Measurements from ENCODE around the gene TBC1D14. TPM values are rescaled to one million over a fixed set of nuclear protein-coding genes. Genes with fewer than 3 reads are reported as not detected.
"Not testable (repeated sequence)": the region's sequence is repeated elsewhere in the genome, so short reads cannot be mapped to it uniquely, and the experiment has no call there.

TBC1D14 gene
- total RNA-seq, 2 experiments from 2014 or later = 49.0 to 49.1 TPM

DNA sequence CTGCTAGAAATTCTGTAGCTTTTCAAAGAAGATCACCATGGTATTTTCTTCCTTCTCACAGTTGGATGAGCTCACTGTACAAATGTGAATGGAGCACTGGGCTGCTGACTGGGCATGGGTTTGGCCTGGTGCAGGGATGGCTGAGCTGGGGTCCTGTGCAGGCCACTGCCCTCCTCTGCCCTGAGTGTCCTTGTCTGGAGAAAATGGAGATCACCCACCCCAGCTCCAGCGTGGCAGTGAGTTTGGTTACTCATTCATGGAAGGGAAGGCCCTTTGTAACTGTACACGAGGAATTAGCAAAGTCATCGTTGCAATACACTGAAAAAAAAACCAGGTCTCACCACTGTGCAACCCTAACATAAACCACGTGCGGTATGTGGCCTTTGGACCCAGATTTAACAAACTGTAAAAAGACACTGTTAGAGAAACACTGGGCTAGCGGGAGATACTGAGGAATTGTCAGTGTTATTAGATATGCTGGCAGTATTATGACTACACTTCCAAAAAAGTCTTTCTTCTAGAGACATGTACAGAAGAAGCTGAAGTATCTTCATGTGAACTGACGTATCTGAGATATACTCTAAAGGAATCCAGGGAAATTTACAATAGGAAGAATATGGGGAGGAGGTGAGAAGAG lies 16.1 kb upstream of the TBC1D14 start:
- CTCF ChIA-PET = interaction anchor here (0.9 to 3.3 kb wide), 9 partner anchors 11 to 188 kb away, joined by 3 to 14 read pairs (median 3); partner anchors contain the start of gene GRPEL1
- DNase-seq (peak; percentile 47), ATAC-seq (peak; percentile 14)
- peak overlapping the region; percentile 90 for H3K27ac Mint-ChIP-seq
- H3K4me3 Mint-ChIP-seq = no peak overlapping the region
- peaks cover 52% of the 10 kb centered on the region for H3K4me1 Mint-ChIP-seq
- H3K36me3 Mint-ChIP-seq = peaks cover 20% of the 10 kb centered on the region
- H3K9me3 Mint-ChIP-seq (ENCODE audit: low read depth) = peaks cover 6% of the 10 kb centered on the region
- no peaks in the 10 kb centered on the region for H3K27me3 Mint-ChIP-seq

DNA sequence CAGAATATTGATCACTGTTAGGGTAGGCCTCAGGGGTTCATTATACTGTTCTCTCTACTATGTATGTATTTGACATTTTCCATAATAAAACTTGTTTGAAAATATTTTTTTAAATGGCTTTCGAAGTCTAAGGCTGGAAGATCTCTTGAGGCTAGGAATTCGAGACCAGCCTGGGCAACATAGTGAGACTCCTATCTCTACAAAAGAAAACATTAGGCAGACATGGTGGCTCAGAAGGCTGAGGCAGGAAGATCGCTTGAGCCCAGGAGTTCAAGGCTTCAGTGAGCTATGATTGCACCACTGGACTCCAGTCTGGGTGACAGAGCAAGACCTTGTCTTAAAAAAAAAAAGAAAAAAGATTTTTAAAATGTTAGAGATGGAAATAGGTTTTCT lies 15.5 kb upstream of the TBC1D14 start:
- no peaks in the 10 kb centered on the region for H3K27me3 Mint-ChIP-seq
- H3K4me1 Mint-ChIP-seq = peaks cover 57% of the 10 kb centered on the region
- no peak for ATAC-seq
- no peak overlapping the region for H3K4me3 Mint-ChIP-seq
- CTCF ChIA-PET = interaction anchor here (1.3 to 3.3 kb wide), 3 partner anchors 11 to 174 kb away, joined by 3 to 14 read pairs (median 4); partner anchors contain the start of gene GRPEL1
- H3K36me3 Mint-ChIP-seq = peaks cover 21% of the 10 kb centered on the region
- no peak for DNase-seq
- peaks cover 6% of the 10 kb centered on the region for H3K9me3 Mint-ChIP-seq (ENCODE audit: low read depth)
- peak overlapping the region; percentile 90 for H3K27ac Mint-ChIP-seq

DNA sequence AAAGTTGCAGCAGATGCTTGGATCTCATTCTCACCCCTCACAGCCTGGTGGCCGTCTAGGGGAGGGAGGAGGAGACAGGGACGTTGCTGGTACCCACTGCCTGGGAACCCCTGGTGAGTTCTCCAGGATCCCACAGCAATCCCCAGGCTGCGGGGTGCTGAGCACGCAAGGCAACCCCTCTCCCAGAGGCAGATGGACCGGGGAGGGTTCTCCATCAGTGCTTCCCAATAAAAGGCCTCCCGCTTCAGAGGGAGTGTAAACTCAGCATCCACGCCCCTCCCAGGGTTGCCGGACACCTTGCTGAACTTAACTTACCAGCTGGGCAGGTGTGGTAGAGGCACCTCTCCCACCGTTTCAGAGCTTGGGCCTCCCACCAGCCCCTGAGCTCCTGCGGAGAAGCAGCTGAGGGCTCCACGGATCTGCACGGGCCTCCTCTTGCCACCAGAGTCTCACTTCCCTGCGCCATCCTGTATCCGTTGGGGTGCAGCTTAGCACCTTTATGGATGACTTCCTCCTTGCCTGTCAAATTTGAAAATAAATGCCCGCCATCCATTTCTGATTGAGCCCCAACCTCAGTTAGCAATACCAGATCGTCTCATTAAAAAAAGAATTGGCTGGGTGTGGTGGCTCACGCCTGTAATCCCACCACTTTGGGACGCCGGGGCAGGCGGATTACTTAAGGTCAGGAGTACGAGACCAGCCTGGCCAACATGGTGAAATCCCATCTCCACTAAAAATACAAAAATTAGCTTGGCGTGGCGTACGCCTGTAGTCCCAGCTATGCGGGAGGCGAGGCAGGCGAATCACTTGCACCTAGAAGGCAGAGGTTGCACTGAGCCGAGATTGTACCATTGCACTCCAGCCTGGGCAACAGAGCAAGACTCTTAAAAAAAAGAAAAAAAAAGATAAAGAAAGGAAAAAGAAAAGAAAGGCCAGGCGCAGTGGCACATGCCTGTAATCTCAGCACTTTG lies 14.8 kb upstream of the TBC1D14 start:
- Mint-ChIP-seq H3K4me3 (no peak overlapping the region), H3K4me1 (peaks cover 64% of the 10 kb centered on the region)

DNA sequence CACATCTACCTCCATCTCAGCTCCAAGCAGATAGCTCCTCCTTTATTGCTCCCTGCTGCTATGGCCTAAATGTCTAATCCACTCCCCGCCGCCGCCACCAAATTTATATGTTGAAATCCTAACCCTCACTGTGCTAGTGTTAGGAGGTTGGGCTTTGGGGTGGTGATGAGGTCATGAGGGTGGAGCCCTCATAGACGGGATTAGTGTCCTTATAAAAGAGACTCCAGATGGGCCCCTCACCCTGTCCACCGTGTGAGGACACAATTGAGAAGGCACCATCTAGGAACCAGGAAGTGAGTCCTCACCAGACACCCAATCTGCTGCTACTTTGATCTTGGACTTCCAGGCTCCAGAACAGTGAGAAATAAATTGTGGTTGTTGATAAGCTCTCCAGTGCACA lies 13.6 kb upstream of the TBC1D14 start:
- DNase-seq (no peak), ATAC-seq (no peak)
- Mint-ChIP-seq H3K9me3 (ENCODE audit: low read depth) (no peaks in the 10 kb centered on the region), H3K36me3 (peaks cover 8% of the 10 kb centered on the region), H3K4me3 (no peak overlapping the region), H3K27me3 (no peaks in the 10 kb centered on the region), H3K27ac (no peak overlapping the region), H3K4me1 (peaks cover 75% of the 10 kb centered on the region)
- CTCF ChIA-PET = interaction anchor here (1.7 kb wide), 1 partner anchor 13 kb away, joined by 3 read pairs; no protein-coding TSS in a partner anchor

More for the DNA sequence above, 14.8 kb upstream of the TBC1D14 start:
- no peak for ATAC-seq
- H3K27me3 Mint-ChIP-seq = no peaks in the 10 kb centered on the region
- CTCF ChIA-PET = interaction anchor here (0.7 to 3.3 kb wide), 5 partner anchors 9 to 173 kb away, joined by 3 to 14 read pairs (median 3); partner anchors contain the start of gene GRPEL1
- no peak for DNase-seq
- H3K36me3 Mint-ChIP-seq = peaks cover 19% of the 10 kb centered on the region
- H3K27ac Mint-ChIP-seq = peak overlapping the region; percentile 90
- peaks cover 6% of the 10 kb centered on the region for H3K9me3 Mint-ChIP-seq (ENCODE audit: low read depth)

DNA sequence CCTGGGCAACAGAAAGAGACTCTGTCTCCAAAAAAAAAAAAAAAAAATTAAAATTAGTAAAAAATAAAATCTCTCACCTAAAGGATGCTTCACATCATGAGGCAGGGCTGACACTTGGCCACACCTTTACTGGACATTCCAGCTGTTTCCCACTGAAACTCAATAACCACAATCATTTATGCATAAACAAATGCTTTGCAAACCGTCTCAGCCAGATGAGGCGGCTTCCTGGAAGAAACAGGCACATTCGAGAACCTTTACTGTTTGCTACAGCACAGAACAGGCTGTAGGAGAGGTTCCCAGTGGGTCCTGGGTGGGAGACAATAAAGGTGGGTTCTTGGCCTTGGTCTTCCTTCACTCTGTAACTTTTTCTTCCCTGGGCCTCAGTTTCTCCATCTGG lies 10.9 kb upstream of the TBC1D14 start:
- Mint-ChIP-seq H3K9me3 (ENCODE audit: low read depth) (no peaks in the 10 kb centered on the region), H3K27me3 (no peaks in the 10 kb centered on the region), H3K27ac (peak overlapping the region; percentile 98), H3K4me3 (peak overlapping the region; percentile 48), H3K36me3 (peaks cover 6% of the 10 kb centered on the region), H3K4me1 (peaks cover 69% of the 10 kb centered on the region)
- DNase-seq (peak; percentile 64), ATAC-seq (peak; percentile 16)
- CTCF ChIA-PET = interaction anchor here (0.7 to 3.1 kb wide), 10 partner anchors 10 to 208 kb away, joined by 3 to 18 read pairs (median 4); partner anchors contain the start of genes GRPEL1 and TBC1D14

DNA sequence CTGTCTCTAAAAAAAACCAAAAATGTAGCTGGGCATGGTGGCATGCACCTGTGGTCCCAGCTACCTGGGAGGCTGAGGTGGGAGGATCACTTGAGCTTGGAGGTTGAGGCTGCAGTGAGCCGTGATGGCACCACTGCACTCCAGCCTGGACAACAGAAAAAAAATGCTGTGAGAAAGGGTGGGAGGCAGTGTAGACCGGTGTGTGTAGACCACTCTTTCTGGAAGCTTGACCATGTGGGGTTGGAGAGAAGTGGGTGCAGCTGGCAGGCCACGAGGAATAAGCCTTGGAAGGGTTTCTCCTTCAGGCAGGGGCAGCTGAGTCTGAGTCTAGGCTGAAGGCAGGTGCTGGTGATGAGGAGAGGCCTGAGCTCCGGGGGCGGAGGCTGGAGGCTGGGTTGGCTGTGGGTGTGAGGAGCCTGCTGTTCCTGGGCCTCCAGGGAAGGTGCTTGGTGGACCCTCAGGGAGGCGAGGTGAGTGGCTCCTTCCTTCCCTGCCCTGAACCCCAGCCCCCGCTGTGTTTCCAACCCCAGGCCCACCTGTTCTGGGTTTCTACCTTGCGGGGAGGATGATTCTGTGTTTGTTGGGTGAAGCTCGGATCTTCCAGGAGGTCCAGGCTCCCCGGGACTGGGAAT lies 9.3 kb upstream of the TBC1D14 start:
- DNase-seq (no peak), ATAC-seq (no peak)
- H3K9me3 Mint-ChIP-seq (ENCODE audit: low read depth) = no peaks in the 10 kb centered on the region
- H3K4me1 Mint-ChIP-seq = peaks cover 69% of the 10 kb centered on the region
- peaks cover 5% of the 10 kb centered on the region for H3K36me3 Mint-ChIP-seq
- peak overlapping the region; percentile 98 for H3K27ac Mint-ChIP-seq
- H3K27me3 Mint-ChIP-seq = no peaks in the 10 kb centered on the region
- CTCF ChIA-PET = interaction anchor here (0.9 to 3.1 kb wide), 9 partner anchors 8 to 183 kb away, joined by 3 to 18 read pairs (median 5); partner anchors contain the start of genes GRPEL1 and TBC1D14
- peak overlapping the region; percentile 72 for H3K4me3 Mint-ChIP-seq

DNA sequence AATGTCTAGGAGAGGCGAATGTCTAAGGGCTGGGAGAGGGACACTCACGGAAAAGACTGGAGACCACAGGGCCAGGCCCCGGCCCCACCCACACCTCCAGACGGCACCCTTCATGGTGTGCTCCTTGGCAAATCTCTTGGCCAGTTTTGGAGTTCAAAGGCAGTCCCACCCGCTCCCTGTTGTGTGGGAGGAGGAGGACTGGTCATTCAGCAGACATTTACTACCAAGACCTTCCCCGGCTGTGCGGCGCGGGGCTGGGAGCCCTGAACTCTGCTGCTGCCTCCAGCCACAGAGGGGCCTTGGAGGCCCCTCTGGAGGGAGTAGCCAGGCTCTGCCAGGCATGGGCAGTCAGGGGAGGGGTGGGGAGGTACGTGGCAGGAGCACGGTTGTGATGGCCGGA lies 8.7 kb upstream of the TBC1D14 start:
- no peaks in the 10 kb centered on the region for H3K27me3 Mint-ChIP-seq
- H3K9me3 Mint-ChIP-seq (ENCODE audit: low read depth) = no peaks in the 10 kb centered on the region
- CTCF ChIA-PET = interaction anchor here (1.1 to 3.1 kb wide), 4 partner anchors 8 to 183 kb away, joined by 3 to 18 read pairs (median 6); partner anchors contain the start of gene TBC1D14
- peak overlapping the region; percentile 98 for H3K27ac Mint-ChIP-seq
- H3K36me3 Mint-ChIP-seq = peaks cover 5% of the 10 kb centered on the region
- H3K4me1 Mint-ChIP-seq = peaks cover 76% of the 10 kb centered on the region
- ATAC-seq = no peak
- DNase-seq = no peak
- peak overlapping the region; percentile 72 for H3K4me3 Mint-ChIP-seq

DNA sequence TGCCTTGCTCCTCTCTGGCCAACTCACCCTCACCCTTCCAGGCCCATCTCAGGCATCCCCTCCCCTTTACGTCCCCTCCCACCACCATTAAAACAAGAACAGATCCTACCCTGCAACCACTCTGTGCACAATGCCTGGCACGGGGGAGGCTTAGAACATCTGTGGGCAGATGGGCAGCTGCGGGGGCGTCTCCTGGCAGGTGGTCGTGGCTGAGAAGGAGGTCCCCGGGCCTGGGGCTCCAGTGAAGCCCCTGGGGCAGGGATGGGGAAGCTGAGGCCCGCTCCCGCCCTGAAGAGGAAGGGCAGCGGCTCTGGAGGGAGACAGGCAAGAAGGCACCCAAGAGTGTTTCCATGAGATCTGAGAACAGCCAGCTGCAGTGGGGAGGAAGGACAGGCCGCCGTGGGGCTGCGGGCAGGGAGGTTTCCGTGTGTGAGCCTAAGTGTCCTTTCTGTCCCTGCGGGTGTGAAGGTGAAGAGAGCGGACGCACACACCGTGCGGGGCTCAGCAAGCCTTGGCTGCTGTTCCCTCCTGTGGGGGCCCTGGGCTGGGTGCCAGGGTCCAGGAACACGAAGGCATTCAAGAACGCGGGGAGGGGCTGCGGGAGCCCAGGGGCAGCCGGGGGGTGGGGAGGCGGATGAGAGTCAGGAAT lies 7.8 kb upstream of the TBC1D14 start:
- Mint-ChIP-seq H3K27me3 (no peaks in the 10 kb centered on the region), H3K36me3 (peaks cover 5% of the 10 kb centered on the region), H3K4me1 (peaks cover 71% of the 10 kb centered on the region), H3K9me3 (ENCODE audit: low read depth) (no peaks in the 10 kb centered on the region), H3K4me3 (peak overlapping the region; percentile 45), H3K27ac (peak overlapping the region; percentile 98)
- DNase-seq (no peak), ATAC-seq (no peak)
- CTCF ChIA-PET = interaction anchor here (3.1 kb wide), 1 partner anchor 168 kb away, joined by 9 read pairs; no protein-coding TSS in a partner anchor

DNA sequence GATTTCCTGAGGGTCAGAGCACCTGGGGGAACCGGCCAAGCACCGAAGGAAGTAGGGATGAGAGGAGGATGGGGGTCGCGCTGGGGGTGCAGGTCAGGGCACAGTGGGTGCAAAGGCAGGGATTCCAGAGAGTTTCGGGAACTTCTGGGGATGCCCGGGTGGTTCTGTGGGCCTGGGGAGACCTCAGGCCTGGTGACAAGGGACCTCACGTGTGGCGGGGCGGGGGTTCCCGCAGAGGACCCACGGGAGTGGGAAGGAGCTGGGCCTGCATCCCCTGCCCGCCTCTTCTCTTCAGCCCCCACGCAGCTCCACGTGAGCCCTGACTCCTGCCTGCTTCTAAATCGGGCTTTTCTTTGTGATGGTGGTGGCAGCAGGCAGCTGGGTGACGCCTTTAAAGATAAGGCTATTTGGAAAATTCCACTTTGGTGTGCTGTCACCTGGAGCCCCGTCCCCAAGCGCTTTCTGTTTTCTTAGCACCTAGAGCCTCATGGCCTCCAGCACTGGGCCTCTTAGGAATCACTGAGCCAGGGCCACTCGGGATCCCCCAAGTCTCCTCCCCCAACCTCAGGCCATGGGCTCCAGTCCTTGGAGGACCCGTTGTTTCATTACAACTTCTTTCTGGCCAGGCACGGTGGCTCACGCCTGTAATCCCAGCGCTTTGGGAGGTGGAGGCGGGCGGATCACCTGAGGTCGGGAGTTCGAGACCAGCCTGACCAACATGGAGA lies 7.1 kb upstream of the TBC1D14 start:
- H3K4me3 Mint-ChIP-seq = no peak overlapping the region
- H3K4me1 Mint-ChIP-seq = peaks cover 71% of the 10 kb centered on the region
- DNase-seq (no peak), ATAC-seq (no peak)
- CTCF ChIA-PET = interaction anchor here (3.1 kb wide), 1 partner anchor 168 kb away, joined by 9 read pairs; no protein-coding TSS in a partner anchor
- peak overlapping the region; percentile 49 for H3K27ac Mint-ChIP-seq
- H3K27me3 Mint-ChIP-seq = no peaks in the 10 kb centered on the region
- no peaks in the 10 kb centered on the region for H3K9me3 Mint-ChIP-seq (ENCODE audit: low read depth)
- H3K36me3 Mint-ChIP-seq = peaks cover 5% of the 10 kb centered on the region

DNA sequence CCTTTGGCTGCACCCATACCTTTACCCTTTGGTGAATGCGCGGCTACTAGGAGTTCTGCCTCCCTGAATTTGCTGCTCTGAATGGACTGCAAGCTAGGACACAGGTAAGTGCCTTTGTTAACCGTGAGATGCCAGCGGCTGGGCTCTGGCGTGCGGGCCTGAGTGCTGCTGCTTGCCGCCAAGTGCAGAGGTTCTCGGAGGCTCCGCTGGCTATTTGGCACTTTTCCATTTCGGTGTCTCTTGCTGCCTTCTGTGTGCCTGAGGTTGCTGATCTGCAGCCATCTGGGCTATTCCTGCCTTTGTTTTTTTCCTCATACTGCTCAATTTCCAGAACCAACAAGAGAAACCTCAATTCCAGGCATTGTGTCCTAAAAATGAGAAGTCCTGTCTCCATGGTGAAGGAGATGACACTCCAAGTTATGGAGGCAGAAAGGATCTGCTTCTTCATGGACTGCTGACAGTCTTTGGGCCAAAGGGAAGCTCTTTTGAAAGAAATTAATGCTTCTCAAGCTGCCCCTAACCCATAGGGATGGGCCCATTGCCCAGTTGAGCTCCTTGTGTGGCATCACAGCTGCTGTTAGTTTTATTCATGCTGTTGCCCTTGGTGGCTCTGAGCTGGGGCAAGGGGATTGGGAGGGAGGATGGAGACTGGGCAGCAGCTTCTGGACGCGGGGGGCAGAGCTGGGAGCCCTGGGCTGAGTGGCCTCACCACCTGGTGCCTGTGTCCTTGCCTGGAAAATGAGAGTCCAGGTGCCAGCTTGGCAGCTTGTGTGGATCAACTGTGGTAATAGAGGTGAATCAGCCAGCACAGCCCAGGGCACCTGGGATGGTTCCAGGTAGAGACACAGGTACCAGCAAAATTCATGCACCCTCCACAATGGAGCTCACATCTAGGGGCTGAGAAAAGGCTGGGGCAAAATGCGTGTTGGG lies 3.8 kb upstream of the TBC1D14 start:
- Mint-ChIP-seq H3K4me1 (peaks cover 68% of the 10 kb centered on the region), H3K9me3 (ENCODE audit: low read depth) (no peaks in the 10 kb centered on the region), H3K27ac (peak overlapping the region; percentile 5), H3K4me3 (no peak overlapping the region), H3K36me3 (peaks cover 4% of the 10 kb centered on the region), H3K27me3 (no peaks in the 10 kb centered on the region)
- ATAC-seq (no peak), DNase-seq (no peak)
- CTCF ChIA-PET = interaction anchor here (0.8 to 1.3 kb wide), 3 partner anchors 36 to 176 kb away, joined by 3 to 5 read pairs (median 3); no protein-coding TSS in a partner anchor

DNA sequence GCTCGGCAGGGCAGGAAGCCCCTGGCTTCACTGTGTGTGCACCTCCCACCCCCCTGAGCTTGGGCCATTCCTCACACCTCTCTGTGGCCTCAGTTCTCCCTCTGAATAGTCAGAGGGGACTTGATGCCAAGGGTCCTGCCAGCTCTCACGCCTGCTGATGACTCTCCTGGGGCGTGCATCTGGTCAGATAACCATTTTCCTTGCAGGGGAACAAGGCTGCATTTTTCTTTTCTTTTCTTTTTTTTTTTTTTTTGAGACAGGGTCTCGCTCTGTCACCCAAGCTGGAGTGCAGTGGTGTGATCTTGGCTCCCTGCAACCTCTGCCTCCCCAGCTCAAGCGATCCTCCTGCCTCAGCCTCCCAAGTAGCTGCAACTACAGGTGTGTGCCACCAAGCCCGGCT lies 3.1 kb upstream of the TBC1D14 start:
- DNase-seq; ATAC-seq; H3K27me3 Mint-ChIP-seq; H3K36me3 Mint-ChIP-seq; H3K27ac Mint-ChIP-seq; H3K4me3 Mint-ChIP-seq; H3K9me3 Mint-ChIP-seq (ENCODE audit: low read depth): not testable (repeated sequence)
- CTCF ChIA-PET = interaction anchor here (1.2 to 1.3 kb wide), 2 partner anchors 35 to 164 kb away, joined by 3 to 5 read pairs; no protein-coding TSS in a partner anchor
- peaks cover 68% of the 10 kb centered on the region for H3K4me1 Mint-ChIP-seq
